GM23248 (cell line): ENCODE results near the gene ABLIM1. TPM values are rescaled to one million over a fixed set of nuclear protein-coding genes. Genes with fewer than 3 reads are reported as not detected.

Source experiments
- DNase-seq: peaks from one replicate; pipeline ENCODE4 v3.0.0-alpha.2; 2015
- H2AFZ ChIP-seq: fragments of 200-600 bp; sonication (generic); 2 replicates; pipeline ENCODE4 v1.6.1; 2016; ENCODE audit warnings: antibody characterized with exemption
- H3F3A ChIP-seq: fragments of 200-600 bp; sonication (generic); 2 replicates; pipeline ENCODE4 v1.6.1; 2016; ENCODE audit warnings: mild to moderate bottlenecking, antibody characterized with exemption, mixed run types; ENCODE audit not compliant: insufficient read depth
- H3K27ac ChIP-seq: fragments of 200-600 bp; sonication (generic); 2 replicates; pipeline ENCODE4 v1.5.1; 2016; ENCODE audit warnings: mild to moderate bottlenecking
- H3K27me3 ChIP-seq: fragments of 200-600 bp; sonication (generic); replicated peaks from 2 replicates; pipeline ENCODE4 v1.6.1; 2016; ENCODE audit warnings: mild to moderate bottlenecking; ENCODE audit not compliant: insufficient read depth
- H3K36me3 ChIP-seq: fragments of 200-600 bp; sonication (generic); 2 replicates; pipeline ENCODE4 v1.6.1; 2016; ENCODE audit warnings: low read depth, mild to moderate bottlenecking
- H3K4me1 ChIP-seq: fragments of 200-600 bp; sonication (generic); 2 replicates; pipeline ENCODE4 v1.6.1; 2016; ENCODE audit warnings: mild to moderate bottlenecking; ENCODE audit not compliant: insufficient read depth
- H3K4me2 ChIP-seq: fragments of 200-600 bp; sonication (generic); one replicate; pipeline ENCODE4 v1.6.1; 2016; ENCODE audit warnings: mild to moderate bottlenecking; ENCODE audit not compliant: unreplicated experiment
- H3K4me3 ChIP-seq: fragments of 200-600 bp; sonication (generic); 2 replicates; pipeline ENCODE4 v1.5.1; 2016; ENCODE audit warnings: mild to moderate bottlenecking
- H3K79me2 ChIP-seq: fragments of 200-600 bp; sonication (generic); 2 replicates; pipeline ENCODE4 v1.6.1; 2016; ENCODE audit warnings: mild to moderate bottlenecking; ENCODE audit not compliant: insufficient read depth
- H3K9ac ChIP-seq: fragments of 200-600 bp; sonication (generic); 2 replicates; pipeline ENCODE4 v1.6.1; 2016; ENCODE audit warnings: mild to moderate bottlenecking
- H3K9me2 ChIP-seq: fragments of 200-600 bp; sonication (generic); 2 replicates; pipeline ENCODE4 v1.6.1; 2016; ENCODE audit warnings: mixed run types, mild to moderate bottlenecking, moderate library complexity; ENCODE audit not compliant: insufficient read depth
- H3K9me3 ChIP-seq: fragments of 200-600 bp; sonication (generic); one replicate; pipeline ENCODE4 v1.6.1; 2017; ENCODE audit warnings: low read depth
- H4K20me1 ChIP-seq: fragments of 200-600 bp; sonication (generic); 2 replicates; pipeline ENCODE4 v1.6.0; 2016; ENCODE audit not compliant: insufficient read depth
- EZH2 ChIP-seq: fragments of 200-600 bp; sonication (generic); IDR thresholded peaks from 2 replicates; pipeline ENCODE4 v1.6.1; 2018; ENCODE audit warnings: antibody characterized with exemption, mild to moderate bottlenecking; ENCODE audit not compliant: insufficient read depth, poor library complexity, severe bottlenecking
- EZH2phosphoT487 ChIP-seq: fragments of 200-600 bp; sonication (generic); IDR thresholded peaks from 2 replicates; pipeline ENCODE4 v1.6.1; 2018; ENCODE audit warnings: antibody characterized with exemption, moderate library complexity, mild to moderate bottlenecking, low read depth; ENCODE audit not compliant: insufficient read depth
- WGBS, 2 experiments: methylation state at CpG; one replicate each; pipeline ENCODE4 v1.1.6; 2015 to 2017; ENCODE audit warnings: low lambda C conversion rate in 2 of 2, low coverage in 1 of 2; ENCODE audit errors: missing lambda C conversion rate in 2 of 2; 5-methylcytosine and 5-hydroxymethylcytosine counted together
- in situ Hi-C: fragments of 300-500 bp; cut with MboI; formaldehyde crosslinking; loops from 2 replicates; pipeline ENCODE4 v1.15.0; 2020
- polyA plus RNA-seq: library from polyadenylated mRNA; unstranded; fragments of >200 nt; fragmentation: Nextera tagmentation; extraction: Ambion mirVana; gene quantifications from 2 replicates; pipeline ENCODE4 v1.2.1, GENCODE V29; 2016
- total RNA-seq: library from RNA; depleted of rRNA; stranded (reverse); fragments of >200 nt; shearing (Covaris generic); gene quantifications from 2 replicates; pipeline ENCODE4 v1.2.3, GENCODE V29; 2014

ABLIM1 gene
- total and polyA plus RNA-seq, 2 experiments from 2014 or later = 0.54 to 0.78 TPM

- Histone ChIP-seq H2AFZ (no peak overlapping the region), H3K4me2 (no peak overlapping the region), H3K9me2 (no peaks in the 10 kb centered on the region), H4K20me1 (no peaks in the 10 kb centered on the region), H3K36me3 (no peaks in the 10 kb centered on the region), H3K4me1 (no peaks in the 10 kb centered on the region), H3K79me2 (no peaks in the 10 kb centered on the region), H3F3A (no peaks in the 10 kb centered on the region), H3K9ac (no peak overlapping the region), H3K4me3 (no peak overlapping the region), H3K9me3 (no peaks in the 10 kb centered on the region), H3K27ac (no peak overlapping the region), H3K27me3 (peaks cover 11% of the 10 kb centered on the region; the same call in 1 of the 2 replicates)
- in situ Hi-C loops = no loop called here
- TF ChIP-seq EZH2 (no peak), EZH2phosphoT487 (no peak)
- WGBS, 2 experiments = 90 to 94% methylated on average over 3 of the region's 3 CpGs
- DNase-seq = no peak
These were observed 3.1 kb downstream of the ABLIM1 start for GRCh38 chr10:114654822-114655575.

DNA sequence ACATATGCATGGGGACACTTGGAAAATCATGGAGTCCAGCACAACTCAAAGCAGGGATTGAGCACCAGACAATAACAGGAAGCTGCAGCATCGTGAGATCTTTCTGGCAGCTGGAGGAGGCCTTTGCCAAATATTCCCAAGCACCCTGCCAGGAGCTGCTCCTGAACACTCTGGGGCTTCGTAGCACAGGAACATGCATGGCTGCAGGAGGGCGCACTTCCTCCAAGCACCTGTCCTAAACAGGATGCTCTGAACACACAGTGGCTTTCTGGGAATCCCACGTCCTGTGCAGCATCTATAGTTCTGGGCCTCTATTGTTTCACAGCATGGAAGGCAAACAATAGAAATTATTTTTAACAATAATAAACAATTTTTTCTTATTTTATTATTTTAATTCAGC, 4.1 kb downstream of the ABLIM1 start:
- no peak for TF ChIP-seq EZH2phosphoT487
- TF ChIP-seq EZH2 = no peak
- Histone ChIP-seq H3K27ac (no peak overlapping the region), H3K9me2 (no peaks in the 10 kb centered on the region), H3K9ac (no peak overlapping the region), H3K4me3 (no peak overlapping the region), H4K20me1 (no peaks in the 10 kb centered on the region), H3K36me3 (no peaks in the 10 kb centered on the region), H3K9me3 (no peaks in the 10 kb centered on the region), H3K4me2 (no peak overlapping the region), H3F3A (no peaks in the 10 kb centered on the region), H3K4me1 (0 out of 2 replicates have a peak, but pooled peaks cover under 1% of the 10 kb centered on the region), H3K79me2 (no peaks in the 10 kb centered on the region), H3K27me3 (peaks cover 11% of the 10 kb centered on the region; the same call in 1 of the 2 replicates), H2AFZ (no peak overlapping the region)
- in situ Hi-C loops = no loop called here
- no peak for DNase-seq
- WGBS, 2 experiments = 72 to 78% methylated on average over 4 of the region's 4 CpGs

DNA sequence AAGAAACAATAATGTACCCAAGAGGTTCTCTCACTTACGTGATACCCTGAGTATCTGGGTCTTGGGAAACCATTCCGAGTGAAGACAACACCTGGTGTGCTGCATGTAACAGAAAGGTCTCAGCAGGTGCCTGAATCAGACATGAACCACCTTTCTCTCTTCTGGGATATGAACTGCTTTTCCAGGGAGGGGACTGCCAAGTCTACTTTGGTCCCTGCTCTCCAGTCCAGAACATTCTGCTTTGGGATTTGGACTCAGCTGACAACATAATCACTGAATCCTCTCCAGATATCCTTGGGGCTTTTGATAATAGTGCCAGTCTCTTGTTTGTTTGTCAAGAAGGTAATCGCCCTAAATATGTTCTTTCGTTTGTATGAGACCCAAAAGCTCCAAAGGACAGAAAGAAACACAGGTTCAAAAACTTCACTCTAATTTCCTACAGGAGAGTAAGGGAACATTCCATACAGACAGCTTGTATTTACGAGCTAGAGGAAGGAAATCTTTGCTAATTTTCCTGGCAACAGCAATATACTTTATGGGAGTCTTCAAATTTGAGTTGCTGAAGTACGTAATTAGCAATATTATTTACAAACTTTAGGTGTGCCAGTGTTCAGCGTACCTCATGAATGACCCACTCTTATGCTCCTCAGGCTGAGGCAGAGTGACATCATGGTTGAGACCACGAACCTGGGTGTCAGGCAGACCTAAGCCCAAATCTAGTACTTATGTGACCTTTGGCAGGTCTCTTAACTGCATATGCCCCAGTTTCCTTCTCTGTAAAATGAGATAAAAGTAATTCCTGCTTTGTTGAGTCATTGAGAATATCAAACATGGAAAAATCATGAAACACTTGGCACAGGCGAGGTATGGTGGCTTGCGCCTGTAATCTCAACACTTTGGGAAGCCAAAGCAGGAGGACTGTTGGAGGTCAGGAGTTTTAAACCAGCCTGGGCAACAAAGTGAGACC, 5.4 kb downstream of the ABLIM1 start:
- no peaks in the 10 kb centered on the region for H3K9me3 ChIP-seq
- WGBS, 2 experiments = 82 to 84% methylated on average over 10 of the region's 10 CpGs
- H3K27me3 ChIP-seq = peaks cover 11% of the 10 kb centered on the region; the same call in 1 of the 2 replicates
- no peak for DNase-seq
- in situ Hi-C loops = no loop called here
- no peaks in the 10 kb centered on the region for H3K36me3 ChIP-seq
- TF ChIP-seq EZH2 = no peak
- no peak for TF ChIP-seq EZH2phosphoT487
- no peak overlapping the region for H3K9ac ChIP-seq
- H2AFZ ChIP-seq = no peak overlapping the region
- no peak overlapping the region for H3K4me3 ChIP-seq
- peaks cover 6% of the 10 kb centered on the region for H3F3A ChIP-seq
- H3K27ac ChIP-seq = no peak overlapping the region
- H3K79me2 ChIP-seq = no peaks in the 10 kb centered on the region
- no peaks in the 10 kb centered on the region for H3K9me2 ChIP-seq
- H3K4me2 ChIP-seq = no peak overlapping the region
- peaks cover 13% of the 10 kb centered on the region for H3K4me1 ChIP-seq
- no peaks in the 10 kb centered on the region for H4K20me1 ChIP-seq

GRCh38 chr10:114650831-114651230, 7.2 kb downstream of the ABLIM1 start:
- no peak for DNase-seq
- no peak for TF ChIP-seq EZH2
- no peak for TF ChIP-seq EZH2phosphoT487
- in situ Hi-C loops = no loop called here
- H4K20me1 ChIP-seq = no peaks in the 10 kb centered on the region
- no peaks in the 10 kb centered on the region for H3K79me2 ChIP-seq
- H3K9me2 ChIP-seq = no peaks in the 10 kb centered on the region
- H3F3A ChIP-seq = peaks cover 11% of the 10 kb centered on the region
- no peak overlapping the region for H3K4me2 ChIP-seq
- no peak overlapping the region for H2AFZ ChIP-seq
- peaks cover 18% of the 10 kb centered on the region for H3K4me1 ChIP-seq
- no peak overlapping the region for H3K27ac ChIP-seq
- no peaks in the 10 kb centered on the region for H3K9me3 ChIP-seq
- WGBS, 2 experiments = 96 to 97% methylated on average over 9 of the region's 9 CpGs
- H3K9ac ChIP-seq = no peak overlapping the region
- H3K4me3 ChIP-seq = no peak overlapping the region
- H3K36me3 ChIP-seq = no peaks in the 10 kb centered on the region
- peaks cover 13% of the 10 kb centered on the region for H3K27me3 ChIP-seq
